GM10847 (cell line): ENCODE results near the gene TEKT2.

Source experiments
- POLR2A ChIP-seq: IDR thresholded peaks from 2 replicates; pipeline ENCODE4 v1.6.1; 2011; ENCODE audit not compliant: insufficient read length; ENCODE audit errors: extremely low read depth

Gene TEKT2

GRCh38 chr1:36111151-36111550, 27.3 kb downstream of the TEKT2 start:
- no peak for TF ChIP-seq POLR2A

GRCh38 chr1:36112823-36113222, 28.9 kb downstream of the TEKT2 start:
- no peak for TF ChIP-seq POLR2A

GRCh38 chr1:36114371-36114770, 30.5 kb downstream of the TEKT2 start:
- no peak for TF ChIP-seq POLR2A

GRCh38 chr1:36115200-36115669, 31.3 kb downstream of the TEKT2 start:
- TF ChIP-seq POLR2A: no peak

- no peak for TF ChIP-seq POLR2A
Observed at GRCh38 chr1:36115931-36116330, 32.0 kb downstream of the TEKT2 start.

- TF ChIP-seq POLR2A: no peak
Observed at GRCh38 chr1:36116901-36117300, 33.0 kb downstream of the TEKT2 start.

GRCh38 chr1:36118447-36119204, 34.7 kb downstream of the TEKT2 start:
- no peak for TF ChIP-seq POLR2A

GRCh38 chr1:36119456-36119855, 35.6 kb downstream of the TEKT2 start:
- no peak for TF ChIP-seq POLR2A

GRCh38 chr1:36122062-36123030, 38.5 kb downstream of the TEKT2 start:
- TF ChIP-seq POLR2A: no peak

- TF ChIP-seq POLR2A: no peak
Observed at GRCh38 chr1:36123356-36123755, 39.5 kb downstream of the TEKT2 start.

GRCh38 chr1:36124404-36125128, 40.7 kb downstream of the TEKT2 start:
- TF ChIP-seq POLR2A: no peak

- TF ChIP-seq POLR2A: no peak
Observed at GRCh38 chr1:36125129-36125991, 41.5 kb downstream of the TEKT2 start, which contains the start of gene COL8A2. TSS of gene COL8A2 (minus strand) at chr1:36125222. CDS start at chr1:36100242, 24,980 bp downstream.

- TF ChIP-seq POLR2A: no peak
Observed at GRCh38 chr1:36126005-36126716, 42.3 kb downstream of the TEKT2 start.
